Measurements from ENCODE around the gene SYT9. TPM values are rescaled to one million over a fixed set of nuclear protein-coding genes. Genes with fewer than 3 reads are reported as not detected.
"Not testable (repeated sequence)": the region's sequence is repeated elsewhere in the genome, so short reads cannot be mapped to it uniquely, and the experiment has no call there.

The SYT9 gene
- total RNA-seq, 1 experiment from 2014 or later: not detected

DNA sequence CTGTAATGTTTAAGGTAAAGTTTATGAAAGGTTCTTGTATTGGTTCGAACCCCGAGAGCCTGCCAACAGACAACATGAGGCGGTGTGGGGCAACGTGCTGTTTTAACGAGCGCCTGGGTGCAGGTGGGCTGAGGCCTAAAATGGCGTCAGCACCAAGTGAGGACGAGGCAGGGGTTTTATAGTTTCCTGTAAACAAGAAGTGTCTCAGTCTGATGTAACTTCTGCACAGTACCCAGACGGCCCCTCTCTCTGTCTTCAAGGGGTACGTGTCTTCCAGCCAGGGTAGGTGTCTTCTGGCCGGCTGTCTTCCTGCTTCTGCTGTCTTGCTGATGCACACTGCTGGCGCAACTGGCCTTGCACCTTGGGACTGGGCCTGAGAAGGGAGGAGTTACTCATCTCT lies 264.8 kb downstream of the SYT9 start:
- Mint-ChIP-seq H3K27ac (ENCODE audit: unreplicated experiment) (no peak overlapping the region), H3K4me3 (ENCODE audit: low read depth, unreplicated experiment) (no peak overlapping the region), H3K4me1 (ENCODE audit: low read depth, unreplicated experiment) (no peaks in the 10 kb centered on the region), H3K36me3 (ENCODE audit: insufficient read depth, unreplicated experiment) (peaks cover 11% of the 10 kb centered on the region), H3K9me3 (ENCODE audit: low read depth, unreplicated experiment) (peaks cover 3% of the 10 kb centered on the region), H3K27me3 (ENCODE audit: unreplicated experiment) (peaks cover 53% of the 10 kb centered on the region)
- TF ChIP-seq CTCF (IDR thresholded peaks at IDR 0.05; ENCODE audit: unreplicated experiment): no peak
- intact Hi-C loops (cut with micrococcal nuclease; ENCODE audit: unreplicated experiment): no loop called here
- DNase-seq: no peak
- BruUV-seq (replicated peaks): no TSS peak
- CTCF ChIA-PET: no interaction called here

GRCh38 chr11:7517743-7518142 lies 266.0 kb downstream of the SYT9 start:
- H3K27ac Mint-ChIP-seq (ENCODE audit: unreplicated experiment); intact Hi-C loops (cut with micrococcal nuclease; ENCODE audit: unreplicated experiment): not testable (repeated sequence)

More at GRCh38 chr11:7517743-7518142, 266.0 kb downstream of the SYT9 start:
- BruUV-seq (replicated peaks); H3K9me3 Mint-ChIP-seq (ENCODE audit: low read depth, unreplicated experiment); DNase-seq; CTCF ChIA-PET; H3K4me1 Mint-ChIP-seq (ENCODE audit: low read depth, unreplicated experiment); H3K4me3 Mint-ChIP-seq (ENCODE audit: low read depth, unreplicated experiment): not testable (repeated sequence)
- H3K27me3 Mint-ChIP-seq (ENCODE audit: unreplicated experiment): peaks cover 53% of the 10 kb centered on the region
- H3K36me3 Mint-ChIP-seq (ENCODE audit: insufficient read depth, unreplicated experiment): peaks cover 11% of the 10 kb centered on the region

Small RNA genes lying within 50 kb of the gene (microRNA-seq; reads per million reads assigned to microRNA genes)
- not detected for gene MIR302E

Other genes with a start within 250 kb of the SYT9 start
- 3.0 and 3.1 TPM in 2 replicates for gene ZNF214, start 231.6 kb upstream of the SYT9 start, total RNA-seq (2022)
- not detected in 2 replicates for gene NLRP14, start 231.4 kb upstream of the SYT9 start, total RNA-seq (2022)
- not detected in 2 replicates for gene RBMXL2, start 162.9 kb upstream of the SYT9 start, total RNA-seq (2022)
- not detected in 2 replicates for gene OLFML1, start 233.6 kb downstream of the SYT9 start, total RNA-seq (2022)